Peyer's patch (tissue), 4 donors: ENCODE results near the gene UNC5CL. TPM values are rescaled to one million over a fixed set of nuclear protein-coding genes. Genes with fewer than 3 reads are reported as not detected.
A peak's percentile ranks its signal among the peaks of the same experiment; 100 is the strongest.

Experiments used
- DNase-seq, 3 donors: peaks; one replicate each; pipeline ENCODE4 v3.0.0-alpha.2; 2017 to 2019
- H3K27ac ChIP-seq, 4 donors: fragments of 200-600 bp; sonication (generic); one replicate each; pipeline ENCODE4 v1.5.1; 2016 to 2019
- H3K27me3 ChIP-seq, 2 donors: fragments of 200-600 bp; sonication (generic); one replicate each; pipeline ENCODE4 v1.5.1; 2019
- H3K36me3 ChIP-seq, 3 donors: fragments of 200-600 bp; sonication (generic); one replicate each; pipeline ENCODE4 v1.5.1; 2016 to 2019
- H3K4me1 ChIP-seq, 4 donors: fragments of 200-600 bp; sonication (generic); one replicate each; pipeline ENCODE4 v1.5.1; 2016 to 2019
- H3K4me3 ChIP-seq, 4 donors: fragments of 200-600 bp; sonication (generic); 1 replicate in 3 of 4; 2 replicates in 1 of 4; pipeline ENCODE4 v1.5.1; 2016 to 2019; ENCODE audit warnings: mild to moderate bottlenecking in 1 of 4
- H3K9me3 ChIP-seq, 4 donors: fragments of 200-600 bp; sonication (generic); one replicate each; pipeline ENCODE4 v1.5.1; 2016 to 2019; ENCODE audit warnings: mild to moderate bottlenecking in 1 of 4
- CTCF ChIP-seq, 6 experiments: fragments of 450-650 bp in 4 of 6; fragments of 200-600 bp in 2 of 6; sonication (generic) in 1 of 6; IDR thresholded peaks; one replicate each; pipeline ENCODE4 v1.5.1; 2017 to 2019; ENCODE audit warnings: antibody characterized with exemption in 6 of 6, mild to moderate bottlenecking in 3 of 6, moderate library complexity in 1 of 6
- POLR2A ChIP-seq, 2 donors: fragments of 450-650 bp; IDR thresholded peaks; one replicate each; pipeline ENCODE4 v1.5.1; 2017; ENCODE audit warnings: antibody characterized with exemption in 2 of 2, mild to moderate bottlenecking in 2 of 2, moderate library complexity in 2 of 2
- total RNA-seq, 4 donors: library from RNA; depleted of rRNA; stranded (reverse); fragments of >200 nt; gene quantifications; one replicate each; pipeline ENCODE4 v1.1.0, GENCODE V29; 2016

UNC5CL gene
- total RNA-seq, 4 donors from 2014 or later: 8.3 to 34.6 (median 28.4) TPM

- Histone ChIP-seq H3K36me3 (no peaks in the 10 kb centered on the region), H3K27me3 (no peaks in the 10 kb centered on the region), H3K27ac (no peak overlapping the region), H3K4me3 (no peak overlapping the region), H3K4me1 (peaks cover 0 to 26% (median 0%) of the 10 kb centered on the region in 4 donors), H3K9me3 (no peaks in the 10 kb centered on the region)
- DNase-seq: no peak
- no peak for TF ChIP-seq POLR2A (IDR thresholded peaks at IDR 0.05)
- no peak for TF ChIP-seq CTCF (IDR thresholded peaks at IDR 0.05)
Observed at GRCh38 chr6:41062056-41062455, 23.0 kb upstream of the UNC5CL start.

DNA sequence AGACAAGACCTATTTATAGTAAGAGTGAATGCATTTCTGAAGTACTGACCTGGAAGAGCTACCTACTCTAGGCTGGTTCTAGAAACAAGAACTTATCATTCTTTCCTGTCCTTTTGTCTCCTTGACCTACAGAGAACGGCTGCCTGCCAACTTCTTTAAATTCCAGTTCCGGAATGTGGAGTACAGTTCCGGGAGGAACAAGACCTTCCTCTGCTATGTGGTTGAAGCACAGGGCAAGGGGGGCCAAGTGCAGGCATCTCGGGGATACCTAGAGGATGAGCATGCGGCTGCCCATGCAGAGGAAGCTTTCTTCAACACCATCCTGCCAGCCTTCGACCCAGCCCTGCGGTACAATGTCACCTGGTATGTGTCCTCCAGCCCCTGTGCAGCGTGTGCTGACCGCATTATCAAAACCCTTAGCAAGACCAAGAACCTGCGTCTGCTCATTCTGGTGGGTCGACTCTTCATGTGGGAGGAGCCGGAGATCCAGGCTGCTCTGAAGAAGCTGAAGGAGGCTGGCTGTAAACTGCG, 22.2 kb upstream of the UNC5CL start:
- Histone ChIP-seq H3K27me3 (no peaks in the 10 kb centered on the region), H3K27ac (no peak overlapping the region), H3K36me3 (no peaks in the 10 kb centered on the region), H3K4me1 (peaks cover 0 to 21% (median 0%) of the 10 kb centered on the region in 4 donors), H3K9me3 (no peaks in the 10 kb centered on the region), H3K4me3 (no peak overlapping the region)
- DNase-seq: no peak
- no peak for TF ChIP-seq CTCF (IDR thresholded peaks at IDR 0.05)
- TF ChIP-seq POLR2A (IDR thresholded peaks at IDR 0.05): no peak

DNA sequence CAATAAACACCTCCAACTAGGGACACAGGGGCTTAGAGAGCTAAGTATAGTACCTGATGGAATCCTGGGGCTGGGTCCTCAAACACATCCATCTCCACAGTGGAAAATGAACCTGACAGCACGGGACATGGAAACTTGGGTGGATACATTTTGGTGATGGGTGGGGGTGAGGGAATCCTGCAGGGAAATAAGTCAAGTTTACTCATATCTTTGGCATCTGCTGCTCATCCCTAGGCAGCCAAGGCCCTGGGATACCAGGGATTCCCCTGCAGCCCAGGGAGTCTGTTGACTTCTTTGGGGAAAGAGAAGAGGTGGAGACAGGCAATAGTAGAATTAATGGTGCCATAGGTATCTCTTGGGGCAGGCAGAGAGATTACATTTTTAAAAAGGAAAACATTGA, 20.5 kb upstream of the UNC5CL start:
- no peaks in the 10 kb centered on the region for H3K36me3 ChIP-seq
- no peaks in the 10 kb centered on the region for H3K27me3 ChIP-seq
- no peak for DNase-seq
- H3K4me3 ChIP-seq: no peak overlapping the region
- TF ChIP-seq CTCF (IDR thresholded peaks at IDR 0.05): no peak
- no peak for TF ChIP-seq POLR2A (IDR thresholded peaks at IDR 0.05)
- H3K4me1 ChIP-seq: peaks cover 0 to 15% (median 0%) of the 10 kb centered on the region in 4 donors
- H3K9me3 ChIP-seq: no peaks in the 10 kb centered on the region
- H3K27ac ChIP-seq: peak overlapping the region in 1 of 4 donors; percentile 70

DNA sequence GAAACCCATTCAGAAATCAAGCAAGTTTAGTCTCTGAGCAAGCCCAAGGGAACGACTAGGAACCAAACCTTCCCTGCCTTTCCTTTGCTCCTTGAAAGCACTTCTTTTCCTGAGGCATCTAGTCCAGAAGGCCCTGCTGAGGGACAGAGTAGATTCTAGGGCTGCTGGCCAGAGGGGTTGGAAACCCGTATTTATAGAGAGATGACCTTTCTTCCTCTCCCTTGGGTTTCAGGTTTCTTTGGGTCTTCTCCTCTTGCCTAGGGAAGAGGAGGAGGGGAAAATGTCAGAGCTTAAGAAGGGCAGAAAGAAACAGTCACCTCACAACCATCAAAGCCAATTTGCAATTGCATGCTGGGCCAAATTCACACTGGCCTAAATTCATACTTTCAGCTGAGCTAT, 19.8 kb upstream of the UNC5CL start:
- Histone ChIP-seq H3K27me3 (no peaks in the 10 kb centered on the region), H3K36me3 (no peaks in the 10 kb centered on the region), H3K9me3 (no peaks in the 10 kb centered on the region), H3K4me1 (peaks cover 0 to 8% (median 0%) of the 10 kb centered on the region in 4 donors), H3K4me3 (no peak overlapping the region), H3K27ac (peak overlapping the region in 1 of 4 donors; percentile 70)
- TF ChIP-seq CTCF (IDR thresholded peaks at IDR 0.05): no peak
- no peak for TF ChIP-seq POLR2A (IDR thresholded peaks at IDR 0.05)
- DNase-seq: no peak

DNA sequence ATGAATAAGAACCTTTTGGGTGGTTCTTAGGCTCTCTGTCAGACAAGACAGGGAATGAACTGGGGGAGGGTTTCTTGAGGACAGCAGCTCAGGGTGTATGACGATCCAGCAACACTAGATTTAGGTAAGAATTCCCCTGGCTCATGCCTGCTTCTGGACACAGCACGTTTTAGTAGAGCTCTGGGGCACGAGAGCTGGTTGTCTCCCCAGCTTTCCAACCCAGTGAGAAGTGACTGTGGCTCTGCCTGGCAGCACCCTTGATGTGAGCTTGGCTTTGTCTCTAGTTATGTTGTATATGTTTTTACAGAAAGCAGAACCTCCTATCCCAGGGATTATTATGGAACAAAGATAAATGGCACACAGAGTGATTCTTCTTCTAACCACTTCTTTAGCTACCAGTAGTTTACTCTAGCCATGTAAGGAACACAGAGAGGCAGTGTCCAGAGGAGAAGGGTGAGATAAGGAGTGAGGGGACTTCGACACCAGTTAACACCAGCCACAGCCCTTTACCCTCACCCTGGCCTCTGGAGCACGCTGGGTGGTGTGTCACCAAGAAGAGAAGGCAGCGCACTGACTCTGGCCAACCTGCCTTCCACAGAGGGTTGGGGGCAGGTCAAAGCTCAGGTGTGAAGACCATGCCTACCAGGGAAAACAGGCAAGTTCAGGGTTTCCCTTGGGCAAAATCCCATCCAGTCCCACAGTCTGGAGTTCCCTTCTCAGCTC, 17.9 kb upstream of the UNC5CL start:
- H3K27ac ChIP-seq: peak overlapping the region in 2 of 4 donors; percentile 66 to 70
- peak in 2 of 3 donors; percentile 64 to 67 for DNase-seq
- H3K9me3 ChIP-seq: no peaks in the 10 kb centered on the region
- TF ChIP-seq POLR2A (IDR thresholded peaks at IDR 0.05): no peak
- TF ChIP-seq CTCF (IDR thresholded peaks at IDR 0.05): no peak
- H3K27me3 ChIP-seq: no peaks in the 10 kb centered on the region
- H3K4me3 ChIP-seq: no peak overlapping the region
- peaks cover 0 to 7% (median 4%) of the 10 kb centered on the region in 4 donors for H3K4me1 ChIP-seq
- H3K36me3 ChIP-seq: no peaks in the 10 kb centered on the region
